ENCODE data around the gene SMURF1.
A peak's percentile ranks its signal among the peaks of the same experiment; 100 is the strongest.
"Not testable (repeated sequence)": the region's sequence is repeated elsewhere in the genome, so short reads cannot be mapped to it uniquely, and the experiment has no call there.

SMURF1 gene

DNA sequence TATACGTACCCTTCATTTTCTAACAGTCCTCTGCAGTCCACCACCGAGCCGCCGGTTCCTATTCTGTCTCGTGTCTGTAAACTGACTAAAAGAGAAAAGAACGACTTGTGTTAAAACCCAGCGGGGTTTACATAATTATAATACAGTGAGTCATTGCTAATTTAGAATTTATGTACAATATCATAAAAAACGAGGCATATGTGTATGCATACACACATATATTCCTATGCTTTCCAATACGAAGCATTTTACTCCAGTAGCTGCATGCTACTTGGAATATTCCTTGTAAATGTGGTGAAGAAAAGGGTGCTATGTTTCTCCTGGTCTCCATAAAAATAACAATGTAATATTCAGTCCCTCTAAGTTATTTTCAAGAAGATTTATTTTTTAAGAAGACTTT lies 89.1 kb downstream of the SMURF1 start:
- DNase-seq (ENCODE audit: low read depth in 2 of 2) = no peak

DNA sequence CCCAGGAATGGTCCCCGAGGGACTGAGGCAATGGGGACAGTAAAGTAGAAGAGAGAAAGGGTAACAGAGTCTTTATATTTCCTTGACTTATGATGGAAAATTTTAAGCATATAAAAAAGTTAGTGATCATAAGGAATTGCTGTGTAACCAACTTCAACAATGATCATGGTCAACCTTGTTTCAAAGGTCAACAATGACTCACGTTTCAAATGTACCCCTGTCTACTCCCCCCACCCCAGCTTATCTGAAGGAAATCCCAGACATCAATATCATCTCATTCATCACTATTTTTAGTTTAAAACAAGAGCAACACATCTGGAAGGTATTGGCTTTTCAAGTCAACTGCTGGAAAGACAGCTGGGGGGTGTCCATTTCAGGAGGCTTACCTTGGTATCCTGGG lies 92.9 kb downstream of the SMURF1 start:
- no peak for DNase-seq (ENCODE audit: low read depth in 2 of 2)

DNA sequence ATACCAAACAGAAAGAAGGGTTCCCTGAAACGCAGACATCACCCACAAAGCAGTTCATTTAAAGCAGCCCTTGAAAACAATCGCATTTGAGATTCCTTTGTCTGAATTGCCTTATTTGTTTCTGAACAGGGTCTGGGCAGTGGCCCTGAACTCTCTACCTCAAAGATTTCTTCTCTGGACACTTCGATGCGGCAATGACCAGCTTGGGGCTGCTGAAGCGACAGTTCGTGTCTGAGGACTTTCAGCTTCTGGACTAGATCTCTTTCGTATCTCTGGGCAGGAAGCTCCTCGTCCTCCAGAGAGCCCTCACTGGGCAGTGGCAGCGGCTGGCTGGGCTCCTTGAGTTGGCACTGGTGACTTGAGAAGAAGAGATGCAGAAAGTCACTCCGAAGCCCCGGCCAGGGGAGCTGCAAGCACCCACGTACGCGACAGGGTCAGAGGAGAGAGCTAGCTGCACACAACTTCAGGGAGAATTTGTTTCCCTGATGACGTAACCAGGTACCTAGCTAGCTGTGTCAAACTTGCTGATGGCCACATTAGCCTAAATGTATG lies 96.3 kb downstream of the SMURF1 start:
- DNase-seq (ENCODE audit: low read depth in 2 of 2) = no peak

- DNase-seq (ENCODE audit: low read depth in 2 of 2) = no peak
These were observed 97.2 kb downstream of the SMURF1 start for GRCh38 chr7:99046722-99047121.

- not testable (repeated sequence) for DNase-seq (ENCODE audit: low read depth in 2 of 2)
These were observed 97.6 kb downstream of the SMURF1 start for GRCh38 chr7:99046262-99046661.

DNA sequence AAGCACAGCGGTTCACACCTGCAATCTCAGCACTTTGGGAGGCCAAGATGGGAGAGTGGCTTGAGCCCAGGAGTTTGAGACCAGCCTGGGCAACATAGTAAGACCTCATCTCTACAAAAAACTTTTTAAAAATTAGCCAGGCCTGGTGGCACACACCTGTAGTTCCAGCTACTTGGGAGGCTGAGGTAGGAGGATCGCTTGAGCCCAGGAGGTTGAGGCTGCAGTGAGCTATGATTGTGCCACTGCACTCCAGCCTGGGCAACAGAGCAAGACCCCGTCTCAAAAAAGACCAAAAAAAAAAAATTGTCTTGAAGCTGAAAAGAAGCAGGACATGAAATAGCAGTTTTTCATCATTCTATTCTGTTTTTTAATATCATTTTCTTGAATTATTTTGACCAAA lies 99.0 kb downstream of the SMURF1 start:
- DNase-seq (ENCODE audit: low read depth in 2 of 2) = not testable (repeated sequence)

DNA sequence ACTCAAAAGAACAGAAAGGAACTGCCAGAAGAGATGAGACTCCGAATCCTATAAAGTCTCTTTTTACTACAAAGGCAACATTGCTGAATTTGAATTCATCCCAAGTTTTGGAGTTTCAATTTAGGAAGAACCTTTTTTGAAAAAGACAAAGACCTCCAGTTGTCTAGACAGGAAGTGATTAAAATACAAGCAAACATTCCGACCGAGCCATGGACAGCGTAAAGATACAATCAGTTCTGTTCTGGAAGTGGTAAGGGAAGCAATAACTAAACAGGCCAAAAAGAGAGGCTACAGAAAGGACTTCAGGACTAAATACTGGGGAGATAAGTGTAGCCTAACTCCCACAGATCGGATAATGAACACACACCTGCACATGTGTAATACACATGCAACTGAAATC lies 101.0 kb downstream of the SMURF1 start:
- no peak for DNase-seq (ENCODE audit: low read depth in 2 of 2)

DNA sequence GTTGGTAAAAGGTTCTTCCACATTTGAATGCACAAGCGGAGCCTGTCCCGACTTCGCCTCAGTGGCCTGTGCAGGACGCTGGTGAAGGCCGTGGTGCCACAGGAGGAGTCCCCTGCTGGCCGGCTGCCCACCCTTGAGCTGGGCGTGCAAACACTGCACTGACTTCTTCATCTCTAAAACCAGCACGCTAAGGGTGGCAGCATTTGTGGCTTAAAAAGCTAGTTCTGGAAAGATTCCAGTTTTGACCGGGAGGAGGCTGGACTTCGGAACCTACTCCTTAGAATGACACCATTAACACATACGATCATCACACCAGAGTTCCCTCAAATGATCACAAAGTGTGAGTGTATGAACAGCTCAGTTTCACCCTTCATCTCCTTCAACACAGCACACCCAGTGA lies 102.4 kb downstream of the SMURF1 start:
- no peak for DNase-seq (ENCODE audit: low read depth in 2 of 2)

DNA sequence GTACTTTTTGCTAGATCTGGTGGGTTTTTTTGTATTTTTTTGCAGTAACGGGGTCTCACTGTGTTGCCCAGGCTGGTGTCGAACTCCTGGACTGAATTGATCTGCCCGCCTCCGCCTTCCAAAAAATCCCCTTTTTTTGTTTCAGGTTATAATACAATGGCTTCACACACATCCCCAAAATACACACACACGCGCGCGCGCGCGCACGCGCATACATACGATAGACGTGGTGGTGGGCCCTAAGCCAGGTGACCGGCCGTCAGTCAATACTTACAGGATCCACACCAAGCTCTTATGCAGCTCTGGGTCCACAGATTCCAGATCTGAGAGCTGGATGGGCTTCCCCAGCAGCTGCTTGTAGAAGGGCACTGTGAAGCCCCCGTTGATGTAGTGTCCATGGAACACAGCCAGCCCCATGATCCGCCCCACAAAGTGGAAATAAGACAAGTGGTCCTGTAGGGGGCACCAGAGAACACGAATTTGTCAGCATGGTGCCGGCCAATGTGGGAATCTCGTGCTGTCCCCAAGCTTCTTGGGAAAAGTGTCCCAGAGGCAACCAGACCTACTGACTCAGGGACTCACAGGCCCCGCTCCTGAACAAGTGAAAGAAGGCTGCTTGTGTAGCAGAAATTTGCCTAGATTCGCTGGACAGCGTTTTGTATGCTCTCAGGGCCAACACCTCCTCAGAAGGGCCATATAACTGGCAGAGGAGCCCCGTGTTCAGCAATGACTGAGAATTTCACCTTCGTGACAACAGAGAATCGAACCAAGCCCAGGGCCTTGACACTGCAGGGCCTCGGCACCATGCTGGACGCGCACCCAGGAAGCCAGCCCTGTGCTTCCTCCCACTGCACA lies 103.6 kb downstream of the SMURF1 start:
- DNase-seq (ENCODE audit: low read depth in 2 of 2) = peak; percentile 14 to 39

DNA sequence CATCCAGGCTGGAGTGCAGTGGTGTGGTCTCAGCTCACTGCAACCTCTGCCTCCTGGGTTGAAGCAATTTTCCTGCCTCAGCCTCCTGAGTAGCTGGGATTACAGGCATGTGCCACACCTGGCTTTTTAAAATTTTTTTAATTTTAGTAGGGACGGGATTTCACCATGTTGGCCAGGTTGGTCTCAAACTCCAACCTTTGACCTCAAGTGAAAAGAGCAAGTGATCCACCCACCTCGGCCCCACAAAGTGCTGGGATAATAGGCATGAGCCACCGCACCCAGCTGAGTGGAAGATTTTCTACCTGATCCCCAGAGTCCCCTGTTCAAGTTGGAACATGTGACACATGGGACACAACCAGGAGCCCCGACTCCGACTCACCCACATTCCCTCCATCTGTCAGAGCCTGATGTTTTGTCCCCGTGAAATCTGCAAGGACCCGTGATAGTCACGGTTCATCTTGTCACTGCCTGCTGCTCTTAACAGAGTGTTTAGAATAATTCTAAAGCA lies 104.5 kb downstream of the SMURF1 start:
- DNase-seq (ENCODE audit: low read depth in 2 of 2) = no peak

DNA sequence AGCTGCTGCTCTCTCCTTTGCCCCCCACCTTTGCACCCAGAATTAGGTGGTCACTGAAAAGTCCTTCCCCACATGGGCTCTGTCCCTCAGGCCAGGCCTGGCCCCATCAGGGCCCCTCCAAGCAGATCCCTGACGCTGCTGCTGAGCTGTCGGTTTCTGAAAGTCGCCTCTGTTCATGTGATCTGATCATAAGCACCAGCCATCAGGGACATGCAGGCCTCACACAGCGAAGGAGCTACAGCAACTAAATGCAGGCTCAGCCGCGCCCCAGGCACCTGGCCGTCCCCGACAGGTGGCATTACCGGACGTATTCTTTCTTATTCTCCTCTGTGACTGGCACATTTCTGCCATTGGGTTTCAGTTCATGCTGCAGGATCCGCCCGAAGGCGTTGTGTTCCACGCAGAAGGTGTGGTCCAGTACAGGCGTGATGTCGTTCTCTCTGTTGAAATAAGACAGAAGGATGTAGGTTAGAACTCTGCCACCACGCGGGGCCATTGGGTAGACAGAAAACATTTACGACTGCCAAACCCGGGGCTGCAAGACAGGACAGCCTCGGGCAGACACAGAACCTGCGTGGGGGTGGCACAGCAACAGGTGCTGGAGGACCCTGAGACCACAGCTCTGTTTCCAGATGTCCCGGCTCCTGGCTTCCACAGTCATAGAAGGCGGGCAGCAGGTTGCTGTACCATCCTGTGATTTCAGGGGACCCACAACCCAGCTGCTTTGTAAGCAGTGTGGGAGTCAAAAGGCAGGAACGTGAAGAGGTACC lies 105.6 kb downstream of the SMURF1 start:
- no peak for DNase-seq (ENCODE audit: low read depth in 2 of 2)

DNA sequence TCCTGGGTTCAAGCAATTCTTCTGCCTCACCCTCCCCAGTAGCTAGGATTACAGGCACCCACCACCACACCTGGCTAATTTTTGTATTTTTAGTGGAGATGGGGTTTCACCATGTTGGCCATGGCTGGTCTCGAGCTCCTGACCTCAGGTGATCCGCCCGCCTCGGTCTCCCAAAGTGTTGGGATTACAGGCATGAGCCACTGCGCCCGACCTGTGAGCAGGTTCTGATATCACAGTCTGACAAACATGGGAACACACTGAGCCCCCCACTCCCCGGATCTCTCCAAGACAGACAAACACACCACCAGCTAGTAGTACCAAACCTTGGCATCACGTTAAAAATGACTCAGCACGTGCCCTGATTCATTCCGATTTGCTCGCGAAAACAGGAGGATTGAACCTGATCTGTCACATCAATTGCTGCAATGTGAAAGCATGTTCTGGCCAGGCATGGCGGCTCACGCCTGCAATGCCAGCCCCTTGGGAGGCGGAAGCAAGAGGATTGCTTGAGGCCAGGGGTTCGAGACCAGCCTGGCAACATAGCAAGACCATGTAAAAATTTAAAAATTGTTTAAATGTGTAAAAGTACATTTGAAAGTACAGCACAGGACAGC lies 106.5 kb downstream of the SMURF1 start:
- no peak for DNase-seq (ENCODE audit: low read depth in 2 of 2)

DNA sequence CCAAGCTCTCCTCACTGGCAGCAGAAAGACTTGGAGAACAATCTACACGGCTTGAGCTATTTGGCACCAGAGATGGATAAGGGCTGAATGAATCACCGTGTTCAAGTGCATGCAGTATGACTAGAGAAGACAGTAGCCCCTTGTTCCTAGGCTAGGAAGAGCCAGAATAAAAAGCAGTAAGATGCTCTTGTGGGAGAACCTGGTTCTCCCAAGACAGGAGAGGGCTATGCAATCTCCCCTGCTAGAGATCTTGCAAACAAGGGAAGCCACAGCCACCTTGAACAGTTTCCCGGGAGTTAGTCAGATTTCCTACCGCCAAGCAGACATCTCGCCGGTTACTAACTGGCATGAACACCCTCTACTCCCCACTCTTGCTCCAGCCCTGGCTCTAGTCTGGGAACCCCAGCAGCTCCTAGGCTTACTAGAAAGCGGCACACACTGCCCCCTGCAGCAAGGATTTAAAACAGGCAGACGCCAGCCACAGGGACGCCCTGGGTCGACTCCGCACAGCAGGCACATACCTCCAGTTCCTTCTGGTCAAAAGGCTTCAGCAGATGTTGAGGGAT lies 107.3 kb downstream of the SMURF1 start:
- DNase-seq (ENCODE audit: low read depth in 2 of 2) = no peak

DNA sequence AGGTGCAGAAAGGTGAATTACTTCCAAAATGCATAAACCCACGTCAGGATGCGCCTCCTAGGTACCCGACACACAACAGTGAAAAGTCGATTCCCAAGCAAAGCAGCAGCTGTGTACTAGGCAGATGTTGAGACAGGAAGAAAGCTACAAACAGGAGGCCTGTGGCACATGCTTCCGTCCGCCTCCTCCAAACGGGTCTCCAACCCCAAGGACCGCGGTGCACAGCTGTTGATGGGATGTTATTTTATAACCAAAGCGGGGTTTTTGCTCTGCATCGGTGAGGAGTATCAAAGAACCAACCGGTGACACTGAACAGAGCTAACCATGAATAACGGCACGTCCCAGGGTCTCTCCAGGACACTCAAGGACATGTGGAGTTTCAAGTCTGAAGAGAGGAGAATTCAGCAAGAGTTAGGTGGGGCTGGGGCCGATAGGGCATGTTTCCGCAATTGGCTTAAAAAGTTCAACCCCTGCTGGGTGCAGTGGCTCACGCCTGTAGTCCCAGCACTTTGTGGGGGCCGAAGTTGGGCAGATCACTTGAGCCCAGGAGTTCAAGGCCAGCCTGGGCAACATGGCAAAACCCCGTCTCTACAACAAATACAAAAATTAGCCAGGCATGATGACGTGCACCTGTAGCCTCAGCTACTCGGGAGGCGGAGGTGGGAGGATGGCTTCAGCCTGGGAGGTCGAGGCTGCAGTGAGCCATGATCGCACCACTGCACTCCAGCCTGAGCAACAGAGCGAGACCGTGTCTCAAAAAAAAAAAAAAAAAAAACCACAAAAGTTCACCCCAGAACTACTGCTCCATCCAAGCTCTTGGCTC lies 108.0 kb downstream of the SMURF1 start:
- no peak for DNase-seq (ENCODE audit: low read depth in 2 of 2)

DNA sequence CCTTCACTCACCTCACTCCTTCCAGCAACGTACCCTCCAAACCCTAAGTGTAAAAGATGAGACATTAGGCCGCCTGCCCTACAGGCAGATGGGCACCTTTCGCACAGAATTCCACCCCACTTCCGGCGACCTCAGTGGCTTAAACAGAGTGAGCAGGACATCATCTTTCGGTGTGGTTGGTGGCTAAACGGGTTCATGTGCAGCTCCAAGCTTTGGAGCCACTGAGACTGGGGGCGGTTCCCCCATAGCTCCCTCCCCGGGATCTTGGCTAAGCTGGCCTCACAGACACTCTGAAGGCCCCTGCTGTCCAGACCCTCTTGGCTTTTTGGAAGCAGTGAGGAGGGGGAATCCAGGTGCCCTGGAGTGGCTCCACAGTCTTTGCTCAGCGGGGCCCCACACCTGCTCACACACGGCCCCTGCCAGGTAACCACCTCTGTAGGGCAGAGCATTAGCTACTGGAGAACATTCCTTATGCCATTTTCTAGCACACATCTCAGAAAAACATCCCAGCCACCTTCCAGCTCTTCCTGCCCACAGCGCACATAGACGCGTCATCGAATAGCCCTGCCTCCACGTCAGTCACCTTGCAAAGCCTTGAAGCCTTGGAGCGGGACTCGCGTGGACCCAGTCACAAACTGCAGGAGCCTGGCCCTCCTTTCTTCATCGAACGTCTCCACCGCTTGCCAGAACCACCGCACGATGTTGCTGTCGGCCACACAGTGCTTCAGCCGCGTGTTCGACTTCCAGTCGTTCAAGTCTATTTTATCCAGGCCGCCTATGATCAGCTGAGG lies 108.8 kb downstream of the SMURF1 start:
- DNase-seq (ENCODE audit: low read depth in 2 of 2) = no peak

GRCh38 chr7:99033765-99034164 lies 110.1 kb downstream of the SMURF1 start:
- DNase-seq (ENCODE audit: low read depth in 2 of 2) = no peak

- DNase-seq (ENCODE audit: low read depth in 2 of 2) = no peak
These were observed 111.0 kb downstream of the SMURF1 start for GRCh38 chr7:99032928-99033327.

GRCh38 chr7:99031496-99031895 lies 112.4 kb downstream of the SMURF1 start:
- no peak for DNase-seq (ENCODE audit: low read depth in 2 of 2)

DNA sequence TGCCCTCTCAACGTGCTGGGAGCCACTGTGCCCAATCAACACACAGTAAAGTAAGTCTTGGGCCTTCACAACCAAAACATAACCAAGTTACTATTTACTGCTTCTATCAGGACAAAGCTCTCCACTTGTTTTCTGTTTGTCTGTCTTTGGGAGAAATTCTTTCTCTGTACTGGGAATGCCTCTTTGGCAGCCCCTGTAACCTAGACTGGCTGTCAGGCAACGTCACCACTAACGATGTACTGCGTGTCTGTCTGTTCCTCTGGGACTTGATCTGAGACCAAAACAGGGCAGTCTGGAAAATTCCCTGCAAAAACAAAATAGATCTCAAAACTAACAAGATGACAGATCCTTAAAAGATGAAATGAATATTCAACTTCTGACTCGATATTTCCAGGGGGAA lies 113.0 kb downstream of the SMURF1 start:
- no peak for DNase-seq (ENCODE audit: low read depth in 2 of 2)

DNA sequence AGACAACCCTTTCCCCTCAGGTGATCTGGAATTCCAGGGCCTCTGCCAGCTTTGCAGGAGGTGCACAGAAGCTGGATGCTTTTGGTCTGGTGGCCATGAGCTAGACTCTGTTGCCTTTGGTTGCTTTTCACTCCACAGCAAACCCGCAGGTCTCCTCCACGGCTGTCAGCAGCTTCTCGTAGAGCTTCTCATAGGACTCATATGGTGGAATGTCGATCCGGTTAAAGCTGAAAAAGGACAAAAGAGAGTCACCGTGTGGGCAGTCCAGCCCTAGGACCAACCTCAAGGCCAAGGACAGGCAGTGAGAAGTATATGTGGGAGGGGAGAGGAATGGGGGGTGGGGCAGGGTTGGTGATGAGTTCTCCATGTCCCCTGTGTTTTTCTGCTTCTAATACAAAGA lies 113.5 kb downstream of the SMURF1 start:
- DNase-seq (ENCODE audit: low read depth in 2 of 2) = no peak

All from stimulated activated CD4-positive, alpha-beta T cell treated with anti-CD3 and anti-CD28 coated beads, Interleukin-12 subunit alpha, Interleukin-12 subunit beta, amount 100 ng/mL, for 24 hours (primary cell).